Uterus (tissue), 2 donors: ENCODE measurements around the gene TBX10.
"Not testable (repeated sequence)": the region's sequence is repeated elsewhere in the genome, so short reads cannot be mapped to it uniquely, and the experiment has no call there.

Source experiments
- POLR2A ChIP-seq, 2 donors: fragments of 450-650 bp; IDR thresholded peaks; one replicate each; pipeline ENCODE4 v1.6.1; 2016; ENCODE audit warnings: antibody characterized with exemption in 2 of 2, mild to moderate bottlenecking in 1 of 2, moderate library complexity in 1 of 2
- TF ChIP-seq, protein P1 (sequence below), 4 experiments: fragments of 200-600 bp in 2 of 4; fragments of 450-650 bp in 2 of 4; sonication (generic) in 2 of 4; IDR thresholded peaks; one replicate each; pipeline ENCODE4 v1.5.1; 2016 to 2019; ENCODE audit warnings: antibody characterized with exemption in 4 of 4, mild to moderate bottlenecking in 2 of 4, moderate library complexity in 1 of 4

GRCh38 chr11:67618901-67619659, 20.5 kb downstream of the TBX10 start:
- not testable (repeated sequence) for TF ChIP-seq POLR2A (IDR thresholded peaks at IDR 0.05)
- TF ChIP-seq, protein P1, sequence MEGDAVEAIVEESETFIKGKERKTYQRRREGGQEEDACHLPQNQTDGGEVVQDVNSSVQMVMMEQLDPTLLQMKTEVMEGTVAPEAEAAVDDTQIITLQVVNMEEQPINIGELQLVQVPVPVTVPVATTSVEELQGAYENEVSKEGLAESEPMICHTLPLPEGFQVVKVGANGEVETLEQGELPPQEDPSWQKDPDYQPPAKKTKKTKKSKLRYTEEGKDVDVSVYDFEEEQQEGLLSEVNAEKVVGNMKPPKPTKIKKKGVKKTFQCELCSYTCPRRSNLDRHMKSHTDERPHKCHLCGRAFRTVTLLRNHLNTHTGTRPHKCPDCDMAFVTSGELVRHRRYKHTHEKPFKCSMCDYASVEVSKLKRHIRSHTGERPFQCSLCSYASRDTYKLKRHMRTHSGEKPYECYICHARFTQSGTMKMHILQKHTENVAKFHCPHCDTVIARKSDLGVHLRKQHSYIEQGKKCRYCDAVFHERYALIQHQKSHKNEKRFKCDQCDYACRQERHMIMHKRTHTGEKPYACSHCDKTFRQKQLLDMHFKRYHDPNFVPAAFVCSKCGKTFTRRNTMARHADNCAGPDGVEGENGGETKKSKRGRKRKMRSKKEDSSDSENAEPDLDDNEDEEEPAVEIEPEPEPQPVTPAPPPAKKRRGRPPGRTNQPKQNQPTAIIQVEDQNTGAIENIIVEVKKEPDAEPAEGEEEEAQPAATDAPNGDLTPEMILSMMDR (IDR thresholded peaks at IDR 0.05): not testable (repeated sequence)
